C4-2B (cell line): ENCODE results near the gene OR1Q1.

Experiments
- H3K27ac ChIP-seq: fragments of 450-650 bp; 2 replicates; pipeline ENCODE4 v1.5.1; 2017
- ZFX ChIP-seq: fragments of 450-650 bp; IDR thresholded peaks from 2 replicates; pipeline ENCODE4 v1.6.1; 2017
- TF ChIP-seq, protein P1 (sequence below): fragments of 450-650 bp; conservative IDR thresholded peaks from 2 replicates; pipeline ENCODE4 v1.5.1; 2017; ENCODE audit warnings: mild to moderate bottlenecking

Gene OR1Q1

DNA sequence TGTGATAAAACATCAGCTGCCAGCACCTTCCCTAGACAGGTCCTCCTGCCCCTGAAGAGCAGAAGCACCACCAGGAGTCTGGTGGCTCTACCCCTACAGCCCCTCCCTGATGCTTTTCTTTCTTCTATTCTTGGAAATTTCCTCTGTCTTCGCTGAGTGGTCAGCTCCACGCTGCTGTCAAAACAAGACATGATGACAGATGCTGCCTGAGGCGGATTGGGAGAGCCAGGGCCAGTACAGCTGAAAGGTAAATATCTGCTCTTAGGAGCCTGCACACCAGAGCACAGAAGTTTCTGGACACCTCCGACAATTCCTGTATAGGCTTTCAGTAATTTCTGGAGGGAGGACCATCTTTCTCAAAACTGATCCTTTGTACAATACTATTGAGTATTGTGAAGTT, 4.7 kb upstream of the OR1Q1 start:
- H3K27ac ChIP-seq = no peak overlapping the region
- TF ChIP-seq, protein P1, sequence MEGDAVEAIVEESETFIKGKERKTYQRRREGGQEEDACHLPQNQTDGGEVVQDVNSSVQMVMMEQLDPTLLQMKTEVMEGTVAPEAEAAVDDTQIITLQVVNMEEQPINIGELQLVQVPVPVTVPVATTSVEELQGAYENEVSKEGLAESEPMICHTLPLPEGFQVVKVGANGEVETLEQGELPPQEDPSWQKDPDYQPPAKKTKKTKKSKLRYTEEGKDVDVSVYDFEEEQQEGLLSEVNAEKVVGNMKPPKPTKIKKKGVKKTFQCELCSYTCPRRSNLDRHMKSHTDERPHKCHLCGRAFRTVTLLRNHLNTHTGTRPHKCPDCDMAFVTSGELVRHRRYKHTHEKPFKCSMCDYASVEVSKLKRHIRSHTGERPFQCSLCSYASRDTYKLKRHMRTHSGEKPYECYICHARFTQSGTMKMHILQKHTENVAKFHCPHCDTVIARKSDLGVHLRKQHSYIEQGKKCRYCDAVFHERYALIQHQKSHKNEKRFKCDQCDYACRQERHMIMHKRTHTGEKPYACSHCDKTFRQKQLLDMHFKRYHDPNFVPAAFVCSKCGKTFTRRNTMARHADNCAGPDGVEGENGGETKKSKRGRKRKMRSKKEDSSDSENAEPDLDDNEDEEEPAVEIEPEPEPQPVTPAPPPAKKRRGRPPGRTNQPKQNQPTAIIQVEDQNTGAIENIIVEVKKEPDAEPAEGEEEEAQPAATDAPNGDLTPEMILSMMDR = no peak
- TF ChIP-seq ZFX = no peak

DNA sequence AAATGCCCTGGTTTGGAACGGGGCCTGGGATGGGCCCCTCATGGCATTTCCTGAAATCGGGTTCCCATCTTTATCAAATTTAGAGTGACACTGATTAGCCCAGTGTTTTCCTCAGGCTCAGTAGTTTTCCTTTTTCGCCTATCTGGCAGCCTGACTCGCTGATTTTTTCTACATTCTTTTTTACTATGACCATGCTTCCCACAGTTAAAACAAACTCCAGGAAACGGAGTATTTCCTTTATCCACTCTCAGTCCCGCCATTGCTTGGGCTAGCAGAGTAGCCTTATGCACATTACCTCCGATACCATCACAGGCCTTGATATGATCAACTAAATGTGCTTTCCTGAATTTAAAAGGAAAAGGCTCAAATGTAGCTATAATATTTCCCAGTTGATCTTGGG, 5.5 kb downstream of the OR1Q1 start:
- TF ChIP-seq ZFX = no peak
- TF ChIP-seq, protein P1 = no peak

DNA sequence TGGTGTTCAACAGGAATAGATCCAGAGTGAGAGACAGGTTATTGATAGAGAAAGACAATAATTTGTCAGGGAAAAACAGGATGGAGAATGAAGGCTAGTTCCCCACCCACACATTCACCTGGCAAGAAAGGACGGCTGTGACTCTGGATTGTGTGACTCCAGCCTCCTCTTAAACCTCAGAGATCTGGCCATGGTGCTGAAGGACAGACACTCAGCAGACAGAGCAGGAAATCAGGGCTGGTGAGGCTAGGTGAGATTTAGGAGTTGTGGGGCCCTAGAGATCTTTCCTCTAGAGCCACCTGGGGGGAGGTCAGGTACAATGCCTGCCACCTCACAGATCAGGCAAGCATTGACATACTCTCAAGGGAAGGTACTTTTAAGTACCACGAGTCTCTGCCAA, 27.7 kb downstream of the OR1Q1 start:
- H3K27ac ChIP-seq = no peak overlapping the region
- no peak for TF ChIP-seq ZFX
- TF ChIP-seq, protein P1 = no peak

More for the DNA sequence above, 5.5 kb downstream of the OR1Q1 start:
- H3K27ac ChIP-seq = no peak overlapping the region

DNA sequence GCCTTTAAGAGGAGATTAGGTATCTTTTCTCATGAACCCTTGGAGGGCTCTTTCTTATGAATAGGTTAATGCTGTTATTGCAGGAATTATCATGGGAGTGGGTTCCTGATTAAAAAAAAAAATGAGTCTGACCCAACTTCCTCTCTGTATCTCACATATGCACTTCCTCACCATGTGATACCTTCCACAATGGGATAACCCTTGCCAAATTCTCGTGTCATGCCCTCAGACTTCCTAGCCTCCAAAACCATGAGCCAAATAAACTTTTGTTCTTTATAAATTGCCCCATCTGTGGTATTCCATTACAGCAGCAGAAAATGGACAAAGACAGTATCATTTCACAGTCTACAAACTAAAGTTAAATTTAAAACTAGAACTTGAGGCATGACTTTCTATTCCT, 41.8 kb downstream of the OR1Q1 start:
- TF ChIP-seq ZFX = no peak
- TF ChIP-seq, protein P1 = no peak
- H3K27ac ChIP-seq = no peak overlapping the region

DNA sequence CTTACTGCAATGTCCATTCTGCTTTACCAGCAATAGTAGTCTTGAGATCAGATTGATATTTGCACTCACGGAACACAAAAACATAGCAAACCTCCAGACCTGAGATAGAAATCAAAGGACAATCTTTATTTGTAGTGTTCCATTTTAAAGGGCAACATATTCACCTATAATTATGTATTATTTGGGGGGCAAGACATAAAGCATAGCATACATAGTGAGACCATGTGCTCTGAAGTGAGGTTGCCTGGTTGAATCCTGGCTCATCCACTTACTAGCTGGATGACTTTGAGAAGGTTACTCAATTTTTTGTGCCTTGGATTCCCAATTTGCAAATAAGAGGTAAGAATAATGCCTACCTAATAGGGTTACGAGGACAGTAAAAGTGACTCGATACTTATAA, 43.0 kb downstream of the OR1Q1 start, which contains the start of gene OR1B1:
Gene OR1B1 (minus strand): TSS at position 101 of the 400 bp plus-strand sequence.
- no peak within 1 kb of the TSS for H3K27ac ChIP-seq
- TF ChIP-seq, protein P1 = no peak
- no peak for TF ChIP-seq ZFX

DNA sequence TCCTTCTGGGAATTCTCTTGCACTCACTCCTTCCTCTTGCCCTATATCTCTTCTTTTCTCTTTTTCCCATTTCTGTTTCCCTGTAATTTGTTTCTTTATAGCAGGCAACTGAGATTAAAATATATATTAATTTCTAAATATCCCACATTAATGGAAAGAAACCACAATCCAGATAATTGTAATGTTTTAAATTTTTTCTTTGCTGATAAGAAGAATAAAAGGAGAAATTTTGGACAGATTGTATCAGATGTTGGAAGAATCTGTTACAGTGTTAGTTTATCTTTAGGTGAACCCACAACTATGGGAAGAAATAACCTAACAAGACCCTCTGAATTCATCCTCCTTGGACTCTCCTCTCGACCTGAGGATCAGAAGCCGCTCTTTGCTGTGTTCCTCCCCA, 46.9 kb downstream of the OR1Q1 start, which contains the start of gene OR1L1:
Gene OR1L1 (plus strand): TSS at position 301 of the 400 bp plus-strand sequence. CDS start 0 bp downstream, at position 301.
- TF ChIP-seq, protein P1 = no peak
- TF ChIP-seq ZFX = no peak
- H3K27ac ChIP-seq = no peak within 1 kb of the TSS
